ENCODE data around the gene SMPD2.

The SMPD2 gene

GRCh38 chr6:109469591-109470189 is 29.2 kb downstream of the SMPD2 start:
- Histone ChIP-seq H3K4me3 (ENCODE audit: low read length) (no peak overlapping the region), H3K36me3 (ENCODE audit: control insufficient read depth, insufficient read depth, low read length) (peaks cover 13% of the 10 kb centered on the region), H3K27me3 (ENCODE audit: control insufficient read depth, insufficient read depth, low read length) (no peaks in the 10 kb centered on the region), H3K9ac (ENCODE audit: low read length) (no peak overlapping the region), H3K4me1 (ENCODE audit: control insufficient read depth, insufficient read depth, low read length) (peaks cover 11% of the 10 kb centered on the region), H3K9me3 (ENCODE audit: control insufficient read depth, low read length) (no peaks in the 10 kb centered on the region)

GRCh38 chr6:109471105-109471810 is 30.7 kb downstream of the SMPD2 start:
- Histone ChIP-seq H3K4me3 (ENCODE audit: low read length) (no peak overlapping the region), H3K9me3 (ENCODE audit: control insufficient read depth, low read length) (no peaks in the 10 kb centered on the region), H3K36me3 (ENCODE audit: control insufficient read depth, insufficient read depth, low read length) (peaks cover 5% of the 10 kb centered on the region), H3K9ac (ENCODE audit: low read length) (no peak overlapping the region), H3K4me1 (ENCODE audit: control insufficient read depth, insufficient read depth, low read length) (peaks cover 5% of the 10 kb centered on the region), H3K27me3 (ENCODE audit: control insufficient read depth, insufficient read depth, low read length) (no peaks in the 10 kb centered on the region)

GRCh38 chr6:109472132-109472995 is 31.8 kb downstream of the SMPD2 start:
- no peaks in the 10 kb centered on the region for H3K9me3 ChIP-seq (ENCODE audit: control insufficient read depth, low read length)
- H3K27me3 ChIP-seq (ENCODE audit: control insufficient read depth, insufficient read depth, low read length), result no peaks in the 10 kb centered on the region
- H3K4me3 ChIP-seq (ENCODE audit: low read length), result no peak overlapping the region
- H3K9ac ChIP-seq (ENCODE audit: low read length), result no peak overlapping the region
- peaks cover 5% of the 10 kb centered on the region for H3K36me3 ChIP-seq (ENCODE audit: control insufficient read depth, insufficient read depth, low read length)
- H3K4me1 ChIP-seq (ENCODE audit: control insufficient read depth, insufficient read depth, low read length), result peaks cover 1% of the 10 kb centered on the region

- Histone ChIP-seq H3K36me3 (ENCODE audit: control insufficient read depth, insufficient read depth, low read length) (peaks cover 5% of the 10 kb centered on the region), H3K4me3 (ENCODE audit: low read length) (no peak overlapping the region), H3K9me3 (ENCODE audit: control insufficient read depth, low read length) (no peaks in the 10 kb centered on the region), H3K9ac (ENCODE audit: low read length) (no peak overlapping the region), H3K27me3 (ENCODE audit: control insufficient read depth, insufficient read depth, low read length) (no peaks in the 10 kb centered on the region), H3K4me1 (ENCODE audit: control insufficient read depth, insufficient read depth, low read length) (peaks cover 7% of the 10 kb centered on the region)
Measured at GRCh38 chr6:109473120-109473519, 32.6 kb downstream of the SMPD2 start.

GRCh38 chr6:109474995-109475394 is 34.5 kb downstream of the SMPD2 start:
- no peaks in the 10 kb centered on the region for H3K27me3 ChIP-seq (ENCODE audit: control insufficient read depth, insufficient read depth, low read length)
- no peak overlapping the region for H3K4me3 ChIP-seq (ENCODE audit: low read length)
- H3K9ac ChIP-seq (ENCODE audit: low read length), result no peak overlapping the region
- peaks cover 18% of the 10 kb centered on the region for H3K4me1 ChIP-seq (ENCODE audit: control insufficient read depth, insufficient read depth, low read length)
- H3K36me3 ChIP-seq (ENCODE audit: control insufficient read depth, insufficient read depth, low read length), result peaks cover 5% of the 10 kb centered on the region
- H3K9me3 ChIP-seq (ENCODE audit: control insufficient read depth, low read length), result no peaks in the 10 kb centered on the region

GRCh38 chr6:109475625-109476024 is 35.1 kb downstream of the SMPD2 start:
- Histone ChIP-seq H3K4me1 (ENCODE audit: control insufficient read depth, insufficient read depth, low read length) (peaks cover 22% of the 10 kb centered on the region), H3K27me3 (ENCODE audit: control insufficient read depth, insufficient read depth, low read length) (no peaks in the 10 kb centered on the region), H3K4me3 (ENCODE audit: low read length) (no peak overlapping the region), H3K36me3 (ENCODE audit: control insufficient read depth, insufficient read depth, low read length) (peaks cover 5% of the 10 kb centered on the region), H3K9me3 (ENCODE audit: control insufficient read depth, low read length) (no peaks in the 10 kb centered on the region), H3K9ac (ENCODE audit: low read length) (no peak overlapping the region)

- peaks cover 5% of the 10 kb centered on the region for H3K36me3 ChIP-seq (ENCODE audit: control insufficient read depth, insufficient read depth, low read length)
- no peak overlapping the region for H3K4me3 ChIP-seq (ENCODE audit: low read length)
- no peaks in the 10 kb centered on the region for H3K9me3 ChIP-seq (ENCODE audit: control insufficient read depth, low read length)
- H3K27me3 ChIP-seq (ENCODE audit: control insufficient read depth, insufficient read depth, low read length), result no peaks in the 10 kb centered on the region
- H3K9ac ChIP-seq (ENCODE audit: low read length), result no peak overlapping the region
- peaks cover 37% of the 10 kb centered on the region for H3K4me1 ChIP-seq (ENCODE audit: control insufficient read depth, insufficient read depth, low read length)
Measured at GRCh38 chr6:109477184-109477583, 36.7 kb downstream of the SMPD2 start.

GRCh38 chr6:109477725-109478124 is 37.2 kb downstream of the SMPD2 start:
- H3K36me3 ChIP-seq (ENCODE audit: control insufficient read depth, insufficient read depth, low read length), result peaks cover under 1% of the 10 kb centered on the region
- no peak overlapping the region for H3K9ac ChIP-seq (ENCODE audit: low read length)
- peaks cover 39% of the 10 kb centered on the region for H3K4me1 ChIP-seq (ENCODE audit: control insufficient read depth, insufficient read depth, low read length)

GRCh38 chr6:109478222-109478805 is 37.8 kb downstream of the SMPD2 start:
- no peak overlapping the region for H3K4me3 ChIP-seq (ENCODE audit: low read length)
- no peaks in the 10 kb centered on the region for H3K9me3 ChIP-seq (ENCODE audit: control insufficient read depth, low read length)
- no peak overlapping the region for H3K9ac ChIP-seq (ENCODE audit: low read length)
- H3K36me3 ChIP-seq (ENCODE audit: control insufficient read depth, insufficient read depth, low read length), result no peaks in the 10 kb centered on the region
- peaks cover 39% of the 10 kb centered on the region for H3K4me1 ChIP-seq (ENCODE audit: control insufficient read depth, insufficient read depth, low read length)
- no peaks in the 10 kb centered on the region for H3K27me3 ChIP-seq (ENCODE audit: control insufficient read depth, insufficient read depth, low read length)

More at GRCh38 chr6:109477725-109478124, 37.2 kb downstream of the SMPD2 start:
- no peaks in the 10 kb centered on the region for H3K9me3 ChIP-seq (ENCODE audit: control insufficient read depth, low read length)
- no peak overlapping the region for H3K4me3 ChIP-seq (ENCODE audit: low read length)
- H3K27me3 ChIP-seq (ENCODE audit: control insufficient read depth, insufficient read depth, low read length), result no peaks in the 10 kb centered on the region

GRCh38 chr6:109478841-109479624 is 38.5 kb downstream of the SMPD2 start:
- H3K36me3 ChIP-seq (ENCODE audit: control insufficient read depth, insufficient read depth, low read length), result no peaks in the 10 kb centered on the region
- no peak overlapping the region for H3K4me3 ChIP-seq (ENCODE audit: low read length)
- H3K4me1 ChIP-seq (ENCODE audit: control insufficient read depth, insufficient read depth, low read length), result peaks cover 39% of the 10 kb centered on the region
- no peaks in the 10 kb centered on the region for H3K9me3 ChIP-seq (ENCODE audit: control insufficient read depth, low read length)
- H3K27me3 ChIP-seq (ENCODE audit: control insufficient read depth, insufficient read depth, low read length), result no peaks in the 10 kb centered on the region
- peak overlapping the region; percentile 22 for H3K9ac ChIP-seq (ENCODE audit: low read length)

GRCh38 chr6:109480993-109481480 is 40.5 kb downstream of the SMPD2 start:
- Histone ChIP-seq H3K4me1 (ENCODE audit: control insufficient read depth, insufficient read depth, low read length) (peaks cover 39% of the 10 kb centered on the region), H3K9me3 (ENCODE audit: control insufficient read depth, low read length) (no peaks in the 10 kb centered on the region), H3K9ac (ENCODE audit: low read length) (no peak overlapping the region), H3K27me3 (ENCODE audit: control insufficient read depth, insufficient read depth, low read length) (no peaks in the 10 kb centered on the region), H3K4me3 (ENCODE audit: low read length) (no peak overlapping the region), H3K36me3 (ENCODE audit: control insufficient read depth, insufficient read depth, low read length) (no peaks in the 10 kb centered on the region)
